Left renal cortex interstitium (tissue), 4 donors: Measurements from ENCODE around the gene SLC6A13. TPM values are rescaled to one million over a fixed set of nuclear protein-coding genes. Genes with fewer than 3 reads are reported as not detected.
"Not testable (repeated sequence)": the region's sequence is repeated elsewhere in the genome, so short reads cannot be mapped to it uniquely, and the experiment has no call there.

Experiments
- DNase-seq, 4 donors: peaks; one replicate each; pipeline ENCODE4 v3.0.0-alpha.2; 2013; ENCODE audit warnings: low read depth in 4 of 4, low spot score in 2 of 4, missing footprints in 1 of 4
- polyA plus RNA-seq, 4 donors: library from polyadenylated mRNA; unstranded; fragments of 120-200 nt; gene quantifications; one replicate each; pipeline ENCODE4 v1.2.1, GENCODE V29; 2013; ENCODE audit not compliant: insufficient read length in 4 of 4

SLC6A13 gene
- polyA plus RNA-seq, 4 donors, result 39.0 to 57.4 (median 52.4) TPM

- no peak for DNase-seq
These were observed 59.0 kb downstream of the SLC6A13 start for GRCh38 chr12:203462-204260.

GRCh38 chr12:203074-203461 is 59.6 kb downstream of the SLC6A13 start:
- DNase-seq, result no peak

- no peak for DNase-seq
These were observed 60.4 kb downstream of the SLC6A13 start for GRCh38 chr12:202081-202731.

- DNase-seq, result no peak
These were observed 61.3 kb downstream of the SLC6A13 start for GRCh38 chr12:201361-201760.

- no peak for DNase-seq
These were observed 63.9 kb downstream of the SLC6A13 start for GRCh38 chr12:198705-199104.

- no peak for DNase-seq
These were observed 64.5 kb downstream of the SLC6A13 start for GRCh38 chr12:197911-198695.

GRCh38 chr12:197347-197746 is 65.3 kb downstream of the SLC6A13 start:
- DNase-seq, result no peak

- DNase-seq, result no peak
These were observed 66.2 kb downstream of the SLC6A13 start for GRCh38 chr12:196436-196835.

GRCh38 chr12:195951-196350 is 66.7 kb downstream of the SLC6A13 start:
- DNase-seq, result no peak

- no peak for DNase-seq
These were observed 67.5 kb downstream of the SLC6A13 start for GRCh38 chr12:195156-195555.

GRCh38 chr12:194276-194675 is 68.4 kb downstream of the SLC6A13 start:
- DNase-seq, result no peak

GRCh38 chr12:193261-193660 is 69.4 kb downstream of the SLC6A13 start:
- DNase-seq, result no peak

- DNase-seq, result no peak
These were observed 71.1 kb downstream of the SLC6A13 start for GRCh38 chr12:191541-191940.

- no peak for DNase-seq
These were observed 71.8 kb downstream of the SLC6A13 start for GRCh38 chr12:190881-191280.

GRCh38 chr12:189622-189962 is 73.0 kb downstream of the SLC6A13 start:
- DNase-seq, result no peak

GRCh38 chr12:188910-189621 is 73.6 kb downstream of the SLC6A13 start:
- DNase-seq, result peak in 1 of 4 donors; percentile 60

GRCh38 chr12:187986-188909 is 74.4 kb downstream of the SLC6A13 start:
- not testable (repeated sequence) for DNase-seq

- DNase-seq, result no peak
These were observed 76.5 kb downstream of the SLC6A13 start for GRCh38 chr12:186006-186625.

GRCh38 chr12:185576-185955 is 77.1 kb downstream of the SLC6A13 start:
- DNase-seq, result no peak
